ENCODE data around the gene RNASEL. TPM values are rescaled to one million over a fixed set of nuclear protein-coding genes. Genes with fewer than 3 reads are reported as not detected.

RNASEL gene
- total and polyA plus RNA-seq, 2 donors (not counting 3 experiments of a cell fraction or from before 2014, with no cell fraction given) = 0.59 to 1.9 TPM

DNA sequence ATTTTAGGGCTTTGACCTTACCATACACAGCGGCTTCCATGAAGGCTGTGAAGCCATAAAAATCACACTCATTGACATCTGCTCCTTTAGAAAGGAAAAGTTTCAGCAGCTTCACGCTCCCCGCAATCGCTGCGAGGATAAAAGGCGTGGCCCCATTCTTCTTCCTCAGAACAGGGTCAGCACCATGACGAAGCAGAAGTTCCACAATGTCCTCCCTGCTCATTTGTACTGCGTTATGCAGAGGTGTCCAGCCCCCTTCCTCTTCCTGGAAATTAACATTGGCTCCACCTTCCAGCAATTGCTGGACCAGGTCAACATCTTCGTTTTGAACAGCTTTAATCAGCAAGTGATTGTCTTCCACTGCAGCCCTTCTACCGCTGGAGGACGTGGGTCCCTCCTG is 2.7 kb downstream of the RNASEL start:
- intact Hi-C loops (cut with micrococcal nuclease) = no loop called here
- Histone ChIP-seq H3K79me2 (ENCODE audit: control insufficient read depth, insufficient read depth, low read length) (no peaks in the 10 kb centered on the region), H3K27me3 (ENCODE audit: control insufficient read depth in 2 of 2, insufficient read depth in 2 of 2, low read length in 2 of 2) (no peaks in the 10 kb centered on the region), H3K4me1 (ENCODE audit: control insufficient read depth, extremely low read depth, insufficient read depth, low read length) (peaks cover 9% of the 10 kb centered on the region), H3K9me3 (replicated peaks; ENCODE audit: control insufficient read depth, insufficient read depth, low read length) (no peaks in the 10 kb centered on the region), H3K9ac (replicated peaks; ENCODE audit: extremely low read depth, insufficient read depth, low read length) (no peak overlapping the region), H3K9me1 (replicated peaks; ENCODE audit: control insufficient read depth, extremely low read depth, insufficient read depth, low read length) (no peaks in the 10 kb centered on the region), H2AFZ (ENCODE audit: low read depth, low read length) (no peak overlapping the region), H3K4me3 (replicated peaks in 1 of 3; ENCODE audit: insufficient read depth in 1 of 3, low read depth in 1 of 3, low read length in 3 of 3) (no peak overlapping the region), H4K20me1 (replicated peaks; ENCODE audit: control insufficient read depth, extremely low read depth, insufficient read depth, low read length) (no peaks in the 10 kb centered on the region), H3K27ac (ENCODE audit: insufficient read depth, low read depth, low read length) (no peak overlapping the region), H3K36me3 (ENCODE audit: control insufficient read depth in 2 of 2, extremely low read depth in 1 of 2, insufficient read depth in 2 of 2, low read length in 2 of 2) (no peaks in the 10 kb centered on the region), H3K4me2 (ENCODE audit: insufficient read depth, low read length) (no peak overlapping the region)
- dilution Hi-C loops (cut with MboI; ENCODE audit: extremely low pct_ligation_motif_present, low sequenced_read_pairs) = no loop called here
- no peak for DNase-seq (ENCODE audit: low read depth, low spot score)
- FAIRE-seq = no peak
- CTCF ChIA-PET = interaction anchor here (1.9 kb wide), 1 partner anchor 15 kb away, joined by 7 read pairs; no protein-coding TSS in a partner anchor
- TF ChIP-seq, protein P1, sequence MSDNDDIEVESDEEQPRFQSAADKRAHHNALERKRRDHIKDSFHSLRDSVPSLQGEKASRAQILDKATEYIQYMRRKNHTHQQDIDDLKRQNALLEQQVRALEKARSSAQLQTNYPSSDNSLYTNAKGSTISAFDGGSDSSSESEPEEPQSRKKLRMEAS (IDR thresholded peaks at IDR 0.05; ENCODE audit: insufficient read depth, insufficient read length) = no peak
- TF ChIP-seq FOS (IDR thresholded peaks at IDR 0.05; ENCODE audit: borderline replicate concordance, insufficient read depth, low read length) (no peak), EZH2 (IDR thresholded peaks at IDR 0.05; ENCODE audit: borderline replicate concordance, low read depth, low read length, severe bottlenecking) (no peak), POLR2A (IDR thresholded peaks at IDR 0.05; ENCODE audit: low read depth, low read length) (no peak), MYC (IDR thresholded peaks at IDR 0.05; ENCODE audit: low read depth, low read length) (no peak), POLR2AphosphoS5 (IDR thresholded peaks at IDR 0.05; ENCODE audit: insufficient read depth, low read depth, low read length) (no peak), GATA2 (IDR thresholded peaks at IDR 0.05; ENCODE audit: insufficient read depth, insufficient read length, low read depth, low read length) (no peak), JUN (IDR thresholded peaks at IDR 0.05; ENCODE audit: borderline replicate concordance, insufficient read depth, insufficient read length, low read depth) (no peak)
- TF ChIP-seq, protein P2, sequence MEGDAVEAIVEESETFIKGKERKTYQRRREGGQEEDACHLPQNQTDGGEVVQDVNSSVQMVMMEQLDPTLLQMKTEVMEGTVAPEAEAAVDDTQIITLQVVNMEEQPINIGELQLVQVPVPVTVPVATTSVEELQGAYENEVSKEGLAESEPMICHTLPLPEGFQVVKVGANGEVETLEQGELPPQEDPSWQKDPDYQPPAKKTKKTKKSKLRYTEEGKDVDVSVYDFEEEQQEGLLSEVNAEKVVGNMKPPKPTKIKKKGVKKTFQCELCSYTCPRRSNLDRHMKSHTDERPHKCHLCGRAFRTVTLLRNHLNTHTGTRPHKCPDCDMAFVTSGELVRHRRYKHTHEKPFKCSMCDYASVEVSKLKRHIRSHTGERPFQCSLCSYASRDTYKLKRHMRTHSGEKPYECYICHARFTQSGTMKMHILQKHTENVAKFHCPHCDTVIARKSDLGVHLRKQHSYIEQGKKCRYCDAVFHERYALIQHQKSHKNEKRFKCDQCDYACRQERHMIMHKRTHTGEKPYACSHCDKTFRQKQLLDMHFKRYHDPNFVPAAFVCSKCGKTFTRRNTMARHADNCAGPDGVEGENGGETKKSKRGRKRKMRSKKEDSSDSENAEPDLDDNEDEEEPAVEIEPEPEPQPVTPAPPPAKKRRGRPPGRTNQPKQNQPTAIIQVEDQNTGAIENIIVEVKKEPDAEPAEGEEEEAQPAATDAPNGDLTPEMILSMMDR (IDR thresholded peaks at IDR 0.05; ENCODE audit: extremely low read depth in 1 of 2, insufficient read depth in 1 of 2, low read depth in 1 of 2, low read length in 2 of 2) = no peak
- POLR2A ChIA-PET = no interaction called here
- BruUV-seq (replicated peaks) = no TSS peak
